ENCODE results near the gene PRX. TPM values are rescaled to one million over a fixed set of nuclear protein-coding genes. Genes with fewer than 3 reads are reported as not detected.
"Not testable (repeated sequence)": the region's sequence is repeated elsewhere in the genome, so short reads cannot be mapped to it uniquely, and the experiment has no call there.

The PRX gene
- total RNA-seq, 2 experiments from 2014 or later = 1.2 to 1.7 TPM

- CTCF ChIA-PET = interaction anchor here (0.5 to 3.0 kb wide), 3 partner anchors 9 to 152 kb away, joined by 3 to 17 read pairs (median 3); no protein-coding TSS in a partner anchor
- H3K27ac Mint-ChIP-seq = no peak overlapping the region
- peaks cover 6% of the 10 kb centered on the region for H3K4me1 Mint-ChIP-seq (ENCODE audit: low read depth)
- POLR2A ChIA-PET = no interaction called here
- no peaks in the 10 kb centered on the region for H3K9me3 Mint-ChIP-seq
- no peak overlapping the region for H3K4me3 Mint-ChIP-seq
- no peaks in the 10 kb centered on the region for H3K36me3 Mint-ChIP-seq
- H3K27me3 Mint-ChIP-seq = no peaks in the 10 kb centered on the region
- no peak for DNase-seq
- intact Hi-C loops (cut with micrococcal nuclease) = no loop called here
Observed at GRCh38 chr19:40431698-40432097, 18.5 kb upstream of the PRX start.

GRCh38 chr19:40430242-40430641, 17.1 kb upstream of the PRX start:
- H3K36me3 Mint-ChIP-seq; H3K4me3 Mint-ChIP-seq; H3K27me3 Mint-ChIP-seq; H3K4me1 Mint-ChIP-seq (ENCODE audit: low read depth); H3K27ac Mint-ChIP-seq; DNase-seq; intact Hi-C loops (cut with micrococcal nuclease); H3K9me3 Mint-ChIP-seq: not testable (repeated sequence)
- ChIA-PET CTCF (interaction anchor here (2.1 kb wide), 1 partner anchor 10 kb away, joined by 8 read pairs; no protein-coding TSS in a partner anchor), POLR2A (interaction anchor here (1.0 kb wide), 1 partner anchor 10 kb away, joined by 3 read pairs; no protein-coding TSS in a partner anchor)

- CTCF ChIA-PET = not testable (repeated sequence)
Observed at GRCh38 chr19:40428197-40428596, 15.0 kb upstream of the PRX start.

GRCh38 chr19:40425450-40426287, 12.5 kb upstream of the PRX start, which contains the start of gene SERTAD1:
TSS of gene SERTAD1 (minus strand) at chr19:40425992. CDS start at chr19:40423546, 2,446 bp downstream.
- peak within 1 kb of the TSS; percentile 81 for H3K4me3 Mint-ChIP-seq
- no peaks in the 10 kb centered on the region for H3K27me3 Mint-ChIP-seq
- peaks cover 11% of the 10 kb centered on the region for H3K36me3 Mint-ChIP-seq
- no peaks in the 10 kb centered on the region for H3K9me3 Mint-ChIP-seq
- ChIA-PET CTCF (interaction anchor here (0.5 to 1.8 kb wide), 7 partner anchors 16 to 265 kb away, joined by 3 to 16 read pairs (median 3); partner anchors contain the start of gene BLVRB), POLR2A (interaction anchor here (0.6 to 2.3 kb wide), 5 partner anchors 9 to 77 kb away, joined by 3 to 25 read pairs (median 4); partner anchors contain the start of genes C19orf47, PLD3 and SERTAD3)
- intact Hi-C loops (cut with micrococcal nuclease) = loop anchor here (1.0 to 5.0 kb wide), 4 partner anchors 18 to 78 kb away; partner anchors contain the start of genes BLVRB, C19orf47 and PLD3
- peak within 1 kb of the TSS; percentile 88 for H3K27ac Mint-ChIP-seq
- DNase-seq = peak; percentile 100
- peaks cover 17% of the 10 kb centered on the region for H3K4me1 Mint-ChIP-seq (ENCODE audit: low read depth)

More at GRCh38 chr19:40428197-40428596, 15.0 kb upstream of the PRX start:
- H3K4me1 Mint-ChIP-seq (ENCODE audit: low read depth); DNase-seq; H3K27me3 Mint-ChIP-seq; H3K4me3 Mint-ChIP-seq; H3K36me3 Mint-ChIP-seq; H3K9me3 Mint-ChIP-seq; POLR2A ChIA-PET; H3K27ac Mint-ChIP-seq: not testable (repeated sequence)
- intact Hi-C loops (cut with micrococcal nuclease) = loop anchor here (5.0 kb wide), 1 partner anchor 81 kb away; the partner anchor contains the start of genes C19orf47 and PLD3

- Mint-ChIP-seq H3K4me1 (ENCODE audit: low read depth) (peaks cover 19% of the 10 kb centered on the region), H3K4me3 (peak overlapping the region; percentile 81), H3K36me3 (peaks cover 11% of the 10 kb centered on the region), H3K9me3 (no peaks in the 10 kb centered on the region), H3K27me3 (no peaks in the 10 kb centered on the region), H3K27ac (peak overlapping the region; percentile 88)
- POLR2A ChIA-PET = interaction anchor here (2.1 kb wide), 1 partner anchor 18 kb away, joined by 10 read pairs; the partner anchor contains the start of gene SERTAD3
- peak; percentile 38 for DNase-seq
- intact Hi-C loops (cut with micrococcal nuclease) = loop anchor here (1.0 to 5.0 kb wide), 2 partner anchors 21 to 78 kb away; partner anchors contain the start of genes C19orf47 and PLD3
- CTCF ChIA-PET = interaction anchor here (1.0 to 1.3 kb wide), 2 partner anchors 18 to 39 kb away, joined by 3 to 6 read pairs; no protein-coding TSS in a partner anchor
Observed at GRCh38 chr19:40424637-40425449, 11.7 kb upstream of the PRX start.

- peaks cover 11% of the 10 kb centered on the region for H3K36me3 Mint-ChIP-seq
- intact Hi-C loops (cut with micrococcal nuclease) = no loop called here
- H3K4me3 Mint-ChIP-seq = peak overlapping the region; percentile 48
- no peaks in the 10 kb centered on the region for H3K9me3 Mint-ChIP-seq
- peak overlapping the region; percentile 78 for H3K27ac Mint-ChIP-seq
- CTCF ChIA-PET = interaction anchor here (0.7 to 1.3 kb wide), 4 partner anchors 19 to 453 kb away, joined by 3 to 6 read pairs (median 4); partner anchors contain the start of genes PSMC4 and SERTAD3
- peaks cover 19% of the 10 kb centered on the region for H3K4me1 Mint-ChIP-seq (ENCODE audit: low read depth)
- no peak for DNase-seq
- H3K27me3 Mint-ChIP-seq = no peaks in the 10 kb centered on the region
- POLR2A ChIA-PET = interaction anchor here (2.1 kb wide), 1 partner anchor 19 kb away, joined by 10 read pairs; the partner anchor contains the start of gene SERTAD3
Observed at GRCh38 chr19:40423938-40424337, 10.8 kb upstream of the PRX start.

- CTCF ChIA-PET = interaction anchor here (0.7 to 1.6 kb wide), 4 partner anchors 21 to 452 kb away, joined by 3 to 6 read pairs (median 3); partner anchors contain the start of genes BLVRB, PSMC4 and SERTAD3
- intact Hi-C loops (cut with micrococcal nuclease) = no loop called here
- peaks cover 11% of the 10 kb centered on the region for H3K36me3 Mint-ChIP-seq
Observed at GRCh38 chr19:40422748-40423566, 9.8 kb upstream of the PRX start.

GRCh38 chr19:40421993-40422747, 9.0 kb upstream of the PRX start:
- ChIA-PET POLR2A (no interaction called here), CTCF (interaction anchor here (0.5 to 2.0 kb wide), 5 partner anchors 19 to 201 kb away, joined by 3 to 28 read pairs (median 4); partner anchors contain the start of gene BLVRB)
- Mint-ChIP-seq H3K4me1 (ENCODE audit: low read depth) (peaks cover 20% of the 10 kb centered on the region), H3K36me3 (peaks cover 11% of the 10 kb centered on the region), H3K27ac (peak overlapping the region; percentile 93), H3K9me3 (no peaks in the 10 kb centered on the region), H3K4me3 (peak overlapping the region; percentile 77), H3K27me3 (no peaks in the 10 kb centered on the region)
- intact Hi-C loops (cut with micrococcal nuclease) = loop anchor here (1.0 kb wide), 1 partner anchor 21 kb away; no protein-coding TSS in a partner anchor
- DNase-seq = no peak

More at GRCh38 chr19:40422748-40423566, 9.8 kb upstream of the PRX start:
- DNase-seq = no peak
- no peaks in the 10 kb centered on the region for H3K27me3 Mint-ChIP-seq
- POLR2A ChIA-PET = interaction anchor here (2.1 kb wide), 1 partner anchor 20 kb away, joined by 10 read pairs; the partner anchor contains the start of gene SERTAD3
- peak overlapping the region; percentile 93 for H3K27ac Mint-ChIP-seq
- H3K4me1 Mint-ChIP-seq (ENCODE audit: low read depth) = peaks cover 19% of the 10 kb centered on the region
- no peaks in the 10 kb centered on the region for H3K9me3 Mint-ChIP-seq
- peak overlapping the region; percentile 77 for H3K4me3 Mint-ChIP-seq

GRCh38 chr19:40420766-40421765, 7.9 kb upstream of the PRX start:
- DNase-seq = peak; percentile 84
- ChIA-PET CTCF (interaction anchor here (0.7 to 2.1 kb wide), 28 partner anchors 8 to 213 kb away, joined by 3 to 28 read pairs (median 5); partner anchors contain the start of genes AKT2, BLVRB, C19orf47 and PLD3), POLR2A (interaction anchor here (0.7 to 1.4 kb wide), 8 partner anchors 9 to 73 kb away, joined by 3 to 5 read pairs (median 4); partner anchors contain the start of genes BLVRB, C19orf47, PLD3 and SPTBN4)
- Mint-ChIP-seq H3K4me1 (ENCODE audit: low read depth) (peaks cover 21% of the 10 kb centered on the region), H3K27me3 (no peaks in the 10 kb centered on the region), H3K4me3 (peak overlapping the region; percentile 77), H3K36me3 (peaks cover 11% of the 10 kb centered on the region), H3K9me3 (no peaks in the 10 kb centered on the region), H3K27ac (peak overlapping the region; percentile 93)
- intact Hi-C loops (cut with micrococcal nuclease) = loop anchor here (1.0 kb wide), 1 partner anchor 22 kb away; no protein-coding TSS in a partner anchor
